Endothelial cell of umbilical vein (primary cell): ENCODE results near the gene PRPF38B. TPM values are rescaled to one million over a fixed set of nuclear protein-coding genes. Genes with fewer than 3 reads are reported as not detected.

Experiments used
- BruUV-seq: library from RNA; stranded (reverse); fragments of 400-500 nt; replicated peaks from 2 replicates; lab custom pipeline; 2021; lab: Mats Ljungman, UMichigan
- CTCF ChIA-PET: fragments of 300-600, 350-600 bp; sonication (Branson Sonifier 250); formaldehyde crosslinking; loops from one replicate; lab custom pipeline; 2021; ENCODE audit warnings: antibody characterized with exemption, inconsistent platforms; lab: Charles Lee
- POLR2A ChIA-PET: fragments of 300-600, 350-600 bp; sonication (Branson Sonifier 250); formaldehyde crosslinking; loops from one replicate; lab custom pipeline; 2021; ENCODE audit warnings: antibody characterized with exemption, inconsistent platforms; lab: Charles Lee
- DNase-seq: peaks from one replicate; pipeline ENCODE4 v3.0.0-alpha.2; 2011; ENCODE audit warnings: low read depth, low spot score
- FAIRE-seq: peaks from 2 replicates; lab custom pipeline; 2011; peaks lifted over from hg19 to GRCh38; lab: Jason Lieb, UNC
- H2AFZ ChIP-seq: 2 replicates; pipeline ENCODE4 v1.6.0; 2012; ENCODE audit warnings: low read depth, low read length, control low read depth, inconsistent platforms
- H3K27ac ChIP-seq: 2 replicates; pipeline ENCODE4 v1.5.1; 2011; ENCODE audit warnings: low read depth, mild to moderate bottlenecking, control low read depth, low read length, moderate library complexity; ENCODE audit not compliant: insufficient read depth
- H3K27me3 ChIP-seq, 2 experiments: 2 replicates each; pipeline versions ENCODE4 v1.6.0 to v1.6.1; 2011; ENCODE audit warnings: low read length in 2 of 2, mixed read lengths in 1 of 2; ENCODE audit not compliant: control insufficient read depth in 2 of 2, insufficient read depth in 2 of 2
- H3K36me3 ChIP-seq, 2 experiments: 2 replicates in 1 of 2; 3 replicates in 1 of 2; pipeline ENCODE4 v1.5.1; 2011; ENCODE audit warnings: low read length in 2 of 2, mild to moderate bottlenecking in 1 of 2, moderate library complexity in 1 of 2; ENCODE audit not compliant: control insufficient read depth in 2 of 2, insufficient read depth in 2 of 2; ENCODE audit errors: extremely low read depth in 1 of 2
- H3K4me1 ChIP-seq: 3 replicates; pipeline ENCODE4 v1.5.1; 2011; ENCODE audit warnings: mild to moderate bottlenecking, low read length; ENCODE audit not compliant: control insufficient read depth, insufficient read depth; ENCODE audit errors: extremely low read depth
- H3K4me2 ChIP-seq: 2 replicates; pipeline ENCODE4 v1.6.1; 2011; ENCODE audit warnings: low read length, control low read depth, mixed read lengths; ENCODE audit not compliant: insufficient read depth
- H3K4me3 ChIP-seq, 3 experiments: fragments of 200-600 bp in 1 of 3; sonication (generic), shearing (Covaris generic) in 1 of 3; replicated peaks in 1 of 3; 2 replicates each; pipeline ENCODE4 v1.5.1; 2011 to 2016; ENCODE audit warnings: control low read depth in 3 of 3, low read length in 3 of 3, mild to moderate bottlenecking in 2 of 3, inconsistent platforms in 1 of 3, low read depth in 1 of 3, moderate library complexity in 1 of 3; ENCODE audit not compliant: insufficient read depth in 1 of 3
- H3K79me2 ChIP-seq: 2 replicates; pipeline ENCODE4 v1.6.0; 2012; ENCODE audit warnings: low read length, inconsistent platforms; ENCODE audit not compliant: control insufficient read depth, insufficient read depth
- H3K9ac ChIP-seq: replicated peaks from 2 replicates; pipeline ENCODE3; 2011; ENCODE audit warnings: low read length, control low read depth; ENCODE audit not compliant: insufficient read depth; ENCODE audit errors: extremely low read depth
- H3K9me1 ChIP-seq: replicated peaks from 3 replicates; pipeline ENCODE4 v1.6.0; 2011; ENCODE audit warnings: mild to moderate bottlenecking, low read length; ENCODE audit not compliant: control insufficient read depth, insufficient read depth; ENCODE audit errors: extremely low read depth
- H3K9me3 ChIP-seq: replicated peaks from 2 replicates; pipeline ENCODE4 v1.5.1; 2012; ENCODE audit warnings: low read length, inconsistent platforms; ENCODE audit not compliant: control insufficient read depth, insufficient read depth
- H4K20me1 ChIP-seq: replicated peaks from 2 replicates; pipeline ENCODE3; 2011; ENCODE audit warnings: mild to moderate bottlenecking, low read length; ENCODE audit not compliant: control insufficient read depth, insufficient read depth; ENCODE audit errors: extremely low read depth
- CTCF ChIP-seq, 2 donors: IDR thresholded peaks; 1 replicate in 1 of 2; 2 replicates in 1 of 2; pipeline ENCODE4 v1.5.1; 2011; ENCODE audit warnings: low read length in 2 of 2, mild to moderate bottlenecking in 2 of 2, moderate library complexity in 2 of 2, control low read depth in 1 of 2, inconsistent platforms in 1 of 2, low read depth in 1 of 2; ENCODE audit not compliant: insufficient read depth in 1 of 2; ENCODE audit errors: extremely low read depth in 1 of 2
- EZH2 ChIP-seq: IDR thresholded peaks from 2 replicates; pipeline ENCODE4 v1.6.1; 2012; ENCODE audit warnings: borderline replicate concordance, low read depth, mild to moderate bottlenecking, moderate library complexity, low read length, inconsistent platforms; ENCODE audit not compliant: severe bottlenecking
- FOS ChIP-seq: IDR thresholded peaks from 2 replicates; pipeline ENCODE4 v1.6.1; 2011; ENCODE audit warnings: mild to moderate bottlenecking, low read length, moderate library complexity, borderline replicate concordance; ENCODE audit not compliant: insufficient read depth
- JUN ChIP-seq: IDR thresholded peaks from 2 replicates; pipeline ENCODE4 v1.6.1; 2011; ENCODE audit warnings: borderline replicate concordance, low read depth; ENCODE audit not compliant: insufficient read length, insufficient read depth
- MAX ChIP-seq: IDR thresholded peaks from 2 replicates; pipeline ENCODE4 v1.6.1; 2011; ENCODE audit not compliant: insufficient read depth, insufficient read length
- MYC ChIP-seq: IDR thresholded peaks from one replicate; pipeline ENCODE4 v1.6.1; 2011; ENCODE audit warnings: mild to moderate bottlenecking, low read depth, low read length
- POLR2A ChIP-seq: IDR thresholded peaks from 2 replicates; pipeline ENCODE4 v1.6.1; 2012; ENCODE audit warnings: low read depth, mild to moderate bottlenecking, control low read depth, low read length
- dilution Hi-C: fragments of 300-500 bp; cut with MboI; formaldehyde crosslinking; loops from one replicate; pipeline ENCODE4 v1.15.0; 2019; ENCODE audit warnings: low sequenced_read_pairs; ENCODE audit not compliant: extremely low pct_ligation_motif_present
- intact Hi-C: fragments of 100-400 bp; cut with micrococcal nuclease; formaldehyde crosslinking; loops from one replicate; pipeline ENCODE4 v1.10.0; 2022
- polyA plus RNA-seq, 4 experiments: library from polyadenylated mRNA; depleted of rRNA in 3 of 4; stranded (reverse) in 3 of 4; unstranded in 1 of 4; fragments of >200 nt; gene quantifications; 2 replicates each; pipeline versions ENCODE4 v1.2.1 to v1.2.3, GENCODE V29; 2011 to 2012; ENCODE audit warnings: missing spikeins in 1 of 4
- total RNA-seq: library from RNA; stranded (reverse); gene quantifications from 2 replicates; pipeline ENCODE4 v1.2.3, GENCODE V29; 2021

The PRPF38B gene
- total and polyA plus RNA-seq, 2 donors (not counting 3 experiments of a cell fraction or from before 2014, with no cell fraction given), result 19.3 to 46.6 TPM

- TF ChIP-seq CTCF (IDR thresholded peaks at IDR 0.05; ENCODE audit: extremely low read depth in 1 of 2, insufficient read depth in 1 of 2, low read depth in 1 of 2, low read length in 2 of 2), result no peak
- intact Hi-C loops (no loop called here), dilution Hi-C loops (no loop called here)
- Histone ChIP-seq H3K9me1 (no peaks in the 10 kb centered on the region), H3K9ac (no peak overlapping the region), H3K79me2 (no peaks in the 10 kb centered on the region), H3K4me2 (no peak overlapping the region), H3K9me3 (no peaks in the 10 kb centered on the region), H4K20me1 (no peaks in the 10 kb centered on the region), H3K36me3 (no peaks in the 10 kb centered on the region), H2AFZ (no peak overlapping the region), H3K27me3 (peaks cover 0 to 3% of the 10 kb centered on the region in 2 experiments), H3K4me1 (no peaks in the 10 kb centered on the region), H3K27ac (no peak overlapping the region), H3K4me3 (no peak overlapping the region)
- POLR2A ChIA-PET, result no interaction called here
- FAIRE-seq, result no peak
- BruUV-seq, result no TSS peak
- DNase-seq, result no peak
- CTCF ChIA-PET, result interaction anchor here (1.1 kb wide), 1 partner anchor 10 kb away, joined by 3 read pairs; the partner anchor contains the start of gene HENMT1
Measured at GRCh38 chr1:108671143-108671542, 21.0 kb upstream of the PRPF38B start.

- Histone ChIP-seq H3K9ac (no peak overlapping the region), H3K79me2 (no peaks in the 10 kb centered on the region), H3K36me3 (no peaks in the 10 kb centered on the region), H4K20me1 (no peaks in the 10 kb centered on the region), H3K9me3 (no peaks in the 10 kb centered on the region), H3K4me3 (no peak overlapping the region), H2AFZ (no peak overlapping the region), H3K27me3 (peaks cover 0 to 2% of the 10 kb centered on the region in 2 experiments), H3K9me1 (no peaks in the 10 kb centered on the region), H3K4me2 (no peak overlapping the region), H3K4me1 (peaks cover 8% of the 10 kb centered on the region), H3K27ac (no peak overlapping the region)
- DNase-seq (no peak), FAIRE-seq (no peak)
- CTCF ChIA-PET, result no interaction called here
- BruUV-seq, result no TSS peak
- POLR2A ChIA-PET, result interaction anchor here (0.9 kb wide), 1 partner anchor 14 kb away, joined by 3 read pairs; the partner anchor contains the start of gene PRPF38B
- TF ChIP-seq JUN (no peak), MYC (no peak), FOS (no peak), MAX (no peak), POLR2A (no peak), EZH2 (no peak), CTCF (IDR thresholded peaks at IDR 0.05; ENCODE audit: extremely low read depth in 1 of 2, insufficient read depth in 1 of 2, low read depth in 1 of 2, low read length in 2 of 2) (no peak)
- dilution Hi-C loops (no loop called here), intact Hi-C loops (no loop called here)
Measured at GRCh38 chr1:108678706-108679105, 13.4 kb upstream of the PRPF38B start.
